ENCODE measurements around the gene SMAD7.

DNA sequence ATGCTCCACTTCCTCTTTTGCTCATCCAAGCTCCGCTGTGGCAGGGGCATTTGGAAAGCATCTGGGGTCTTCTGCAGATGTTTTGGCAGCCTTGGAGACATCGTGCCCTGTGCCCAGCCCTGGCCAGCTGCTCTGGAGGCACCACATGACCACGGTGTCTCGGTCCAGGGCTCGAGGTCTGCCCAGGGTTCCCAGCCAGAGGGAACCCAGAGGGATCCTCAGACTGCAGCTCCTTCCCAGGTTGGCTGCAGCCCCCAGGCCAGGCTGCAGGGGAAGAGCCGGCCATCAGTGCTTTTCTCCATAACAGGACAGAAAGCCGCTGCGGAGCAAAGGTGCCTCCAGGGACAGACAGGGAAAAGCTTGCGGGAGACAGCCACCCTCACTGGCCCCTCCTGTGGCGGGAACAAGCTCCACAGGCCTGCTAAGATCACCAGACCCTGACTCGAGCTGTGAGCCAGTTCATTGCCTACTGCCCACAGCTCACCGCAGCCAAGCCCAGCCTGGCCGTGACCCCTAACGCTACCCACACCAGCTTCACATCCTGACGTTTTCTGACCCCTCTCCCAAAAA lies 74.7 kb downstream of the SMAD7 start:
- no peak for TF ChIP-seq RARB (CRISPR knock-in tag; IDR thresholded peaks at IDR 0.05)
- no peak for TF ChIP-seq OSR1 (CRISPR knock-in tag; IDR thresholded peaks at IDR 0.05)
- no peak for TF ChIP-seq ZNF70 (CRISPR knock-in tag; IDR thresholded peaks at IDR 0.05)
- TF ChIP-seq PATZ1 (CRISPR knock-in tag; IDR thresholded peaks at IDR 0.05; ENCODE audit: borderline replicate concordance) = no peak
- TF ChIP-seq SNAI2 (CRISPR knock-in tag; IDR thresholded peaks at IDR 0.05) = no peak
- TF ChIP-seq ARNTL (CRISPR knock-in tag; IDR thresholded peaks at IDR 0.05; ENCODE audit: borderline replicate concordance, low read depth) = no peak
- no peak for TF ChIP-seq CSRNP3 (CRISPR knock-in tag; IDR thresholded peaks at IDR 0.05)
- TF ChIP-seq, protein P1, sequence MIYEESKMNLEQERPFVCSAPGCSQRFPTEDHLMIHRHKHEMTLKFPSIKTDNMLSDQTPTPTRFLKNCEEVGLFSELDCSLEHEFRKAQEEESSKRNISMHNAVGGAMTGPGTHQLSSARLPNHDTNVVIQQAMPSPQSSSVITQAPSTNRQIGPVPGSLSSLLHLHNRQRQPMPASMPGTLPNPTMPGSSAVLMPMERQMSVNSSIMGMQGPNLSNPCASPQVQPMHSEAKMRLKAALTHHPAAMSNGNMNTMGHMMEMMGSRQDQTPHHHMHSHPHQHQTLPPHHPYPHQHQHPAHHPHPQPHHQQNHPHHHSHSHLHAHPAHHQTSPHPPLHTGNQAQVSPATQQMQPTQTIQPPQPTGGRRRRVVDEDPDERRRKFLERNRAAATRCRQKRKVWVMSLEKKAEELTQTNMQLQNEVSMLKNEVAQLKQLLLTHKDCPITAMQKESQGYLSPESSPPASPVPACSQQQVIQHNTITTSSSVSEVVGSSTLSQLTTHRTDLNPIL (CRISPR knock-in tag; IDR thresholded peaks at IDR 0.05; ENCODE audit: low read depth) = no peak
- TF ChIP-seq BACH2 (CRISPR knock-in tag; IDR thresholded peaks at IDR 0.05; ENCODE audit: borderline replicate concordance) = no peak
- TF ChIP-seq, protein P2, sequence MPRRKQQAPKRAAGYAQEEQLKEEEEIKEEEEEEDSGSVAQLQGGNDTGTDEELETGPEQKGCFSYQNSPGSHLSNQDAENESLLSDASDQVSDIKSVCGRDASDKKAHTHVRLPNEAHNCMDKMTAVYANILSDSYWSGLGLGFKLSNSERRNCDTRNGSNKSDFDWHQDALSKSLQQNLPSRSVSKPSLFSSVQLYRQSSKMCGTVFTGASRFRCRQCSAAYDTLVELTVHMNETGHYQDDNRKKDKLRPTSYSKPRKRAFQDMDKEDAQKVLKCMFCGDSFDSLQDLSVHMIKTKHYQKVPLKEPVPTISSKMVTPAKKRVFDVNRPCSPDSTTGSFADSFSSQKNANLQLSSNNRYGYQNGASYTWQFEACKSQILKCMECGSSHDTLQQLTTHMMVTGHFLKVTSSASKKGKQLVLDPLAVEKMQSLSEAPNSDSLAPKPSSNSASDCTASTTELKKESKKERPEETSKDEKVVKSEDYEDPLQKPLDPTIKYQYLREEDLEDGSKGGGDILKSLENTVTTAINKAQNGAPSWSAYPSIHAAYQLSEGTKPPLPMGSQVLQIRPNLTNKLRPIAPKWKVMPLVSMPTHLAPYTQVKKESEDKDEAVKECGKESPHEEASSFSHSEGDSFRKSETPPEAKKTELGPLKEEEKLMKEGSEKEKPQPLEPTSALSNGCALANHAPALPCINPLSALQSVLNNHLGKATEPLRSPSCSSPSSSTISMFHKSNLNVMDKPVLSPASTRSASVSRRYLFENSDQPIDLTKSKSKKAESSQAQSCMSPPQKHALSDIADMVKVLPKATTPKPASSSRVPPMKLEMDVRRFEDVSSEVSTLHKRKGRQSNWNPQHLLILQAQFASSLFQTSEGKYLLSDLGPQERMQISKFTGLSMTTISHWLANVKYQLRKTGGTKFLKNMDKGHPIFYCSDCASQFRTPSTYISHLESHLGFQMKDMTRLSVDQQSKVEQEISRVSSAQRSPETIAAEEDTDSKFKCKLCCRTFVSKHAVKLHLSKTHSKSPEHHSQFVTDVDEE (CRISPR knock-in tag; IDR thresholded peaks at IDR 0.05) = no peak
- TF ChIP-seq PPARA (CRISPR knock-in tag; IDR thresholded peaks at IDR 0.05; ENCODE audit: borderline replicate concordance) = no peak
